Endodermal cell (in vitro differentiated cells): ENCODE data around the gene LUC7L. TPM values are rescaled to one million over a fixed set of nuclear protein-coding genes. Genes with fewer than 3 reads are reported as not detected.
A peak's percentile ranks its signal among the peaks of the same experiment; 100 is the strongest.
"Not testable (repeated sequence)": the region's sequence is repeated elsewhere in the genome, so short reads cannot be mapped to it uniquely, and the experiment has no call there.

Experiments
- DNase-seq: peaks from one replicate; pipeline ENCODE4 v3.0.0-alpha.2; 2017
- H3K27ac ChIP-seq: 2 replicates; pipeline ENCODE4 v1.5.1; 2013; ENCODE audit warnings: mild to moderate bottlenecking, low read depth, low read length, moderate library complexity
- H3K27me3 ChIP-seq: 2 replicates; pipeline ENCODE4 v1.6.1; 2013; ENCODE audit warnings: mild to moderate bottlenecking, low read length, moderate library complexity; ENCODE audit not compliant: insufficient read depth, control insufficient read depth, poor library complexity, severe bottlenecking
- H3K36me3 ChIP-seq: 2 replicates; pipeline ENCODE4 v1.7.0; 2013; ENCODE audit warnings: mild to moderate bottlenecking, low read length, moderate library complexity; ENCODE audit not compliant: control insufficient read depth, insufficient read depth
- H3K4me1 ChIP-seq: one replicate; pipeline ENCODE4 v1.7.0; 2013; ENCODE audit warnings: low read length; ENCODE audit not compliant: control insufficient read depth, insufficient read depth
- H3K4me3 ChIP-seq: 2 replicates; pipeline ENCODE4 v1.5.1; 2013; ENCODE audit warnings: mild to moderate bottlenecking, low read length, moderate library complexity
- H3K9ac ChIP-seq: 2 replicates; pipeline ENCODE4 v1.6.1; 2013; ENCODE audit warnings: mild to moderate bottlenecking, low read length, moderate library complexity; ENCODE audit not compliant: poor library complexity, severe bottlenecking; ENCODE audit errors: extremely low read depth
- H3K9me3 ChIP-seq: 2 replicates; pipeline ENCODE4 v1.6.1; 2013; ENCODE audit warnings: mild to moderate bottlenecking, low read length, moderate library complexity; ENCODE audit not compliant: control insufficient read depth
- H3K27ac Mint-ChIP-seq: 2 replicates; pipeline ENCODE4 v1.8.0; 2020; ENCODE audit warnings: mixed read lengths
- H3K27me3 Mint-ChIP-seq: 2 replicates; pipeline ENCODE4 v1.8.0; 2021; ENCODE audit warnings: mild to moderate bottlenecking, mixed read lengths; ENCODE audit not compliant: insufficient read depth
- H3K36me3 Mint-ChIP-seq: 2 replicates; pipeline ENCODE4 v1.8.0; 2020; ENCODE audit warnings: low read depth, mixed read lengths
- H3K4me1 Mint-ChIP-seq: 2 replicates; pipeline ENCODE4 v1.8.0; 2020; ENCODE audit warnings: mixed read lengths
- H3K4me3 Mint-ChIP-seq: 2 replicates; pipeline ENCODE4 v1.8.0; 2020; ENCODE audit warnings: mild to moderate bottlenecking, moderate library complexity, mixed read lengths
- H3K9me3 Mint-ChIP-seq: 2 replicates; pipeline ENCODE4 v1.8.0; 2020; ENCODE audit warnings: mild to moderate bottlenecking, mixed read lengths
- CTCF ChIP-seq: fragments of 200-600 bp; sonication (generic); conservative IDR thresholded peaks from 2 replicates; pipeline ENCODE4 v1.5.0; 2021; ENCODE audit warnings: antibody characterized with exemption, mild to moderate bottlenecking
- WGBS, 2 experiments: methylation state at CpG; one replicate each; pipeline versions ENCODE4 v1.1.5 to v1.1.7; 2013; ENCODE audit warnings: missing lambda C conversion rate in 2 of 2, mixed read lengths in 1 of 2; ENCODE audit not compliant: insufficient coverage in 1 of 2, insufficient read length in 1 of 2; 5-methylcytosine and 5-hydroxymethylcytosine counted together
- total RNA-seq, 2 donors: library from RNA; stranded (reverse); fragmentation: NEBNext Ultra II Directional in 1 of 2; extraction: Animal tissue kit (Norgen Biotek cat#: 25700) in 1 of 2; gene quantifications; 2 replicates in 1 of 2; 3 replicates in 1 of 2; pipeline ENCODE4 v1.2.1, GENCODE V29; 2021

LUC7L gene
- total RNA-seq, 2 donors from 2014 or later = 130 to 151 TPM

GRCh38 chr16:159136-159849, 70.0 kb downstream of the LUC7L start:
- Mint-ChIP-seq H3K4me1 (peaks cover 5% of the 10 kb centered on the region), H3K4me3 (no peak overlapping the region), H3K36me3 (no peaks in the 10 kb centered on the region), H3K27ac (no peak overlapping the region), H3K9me3 (peaks cover 2% of the 10 kb centered on the region), H3K27me3 (peaks cover 66% of the 10 kb centered on the region)
- WGBS, 2 experiments = 30 to 66% methylated on average over 4 to 6 of the region's 6 CpGs
- Histone ChIP-seq H3K9ac (no peak overlapping the region), H3K4me1 (no peaks in the 10 kb centered on the region), H3K27ac (no peak overlapping the region), H3K9me3 (no peaks in the 10 kb centered on the region), H3K27me3 (peaks cover 85% of the 10 kb centered on the region), H3K4me3 (no peak overlapping the region), H3K36me3 (no peaks in the 10 kb centered on the region)
- TF ChIP-seq CTCF = no peak
- DNase-seq = peak; percentile 44

- DNase-seq = no peak
Observed at GRCh38 chr16:155031-155398, 74.2 kb downstream of the LUC7L start.

GRCh38 chr16:154217-155030, 74.8 kb downstream of the LUC7L start:
- Histone ChIP-seq H3K9ac (no peak overlapping the region), H3K9me3 (no peaks in the 10 kb centered on the region), H3K27ac (no peak overlapping the region), H3K4me1 (no peaks in the 10 kb centered on the region), H3K36me3 (no peaks in the 10 kb centered on the region), H3K4me3 (peak overlapping the region; percentile 73), H3K27me3 (peaks cover 83% of the 10 kb centered on the region)
- no peak overlapping the region for H3K27ac Mint-ChIP-seq
- peaks cover 79% of the 10 kb centered on the region for H3K27me3 Mint-ChIP-seq
- WGBS, 2 experiments = 4 to 7% methylated on average over 17 to 53 of the region's 59 CpGs
- no peak for TF ChIP-seq CTCF
- H3K4me3 Mint-ChIP-seq = peak overlapping the region; percentile 57
- peaks cover 2% of the 10 kb centered on the region for H3K9me3 Mint-ChIP-seq
- H3K36me3 Mint-ChIP-seq = no peaks in the 10 kb centered on the region
- peak; percentile 78 for DNase-seq
- peaks cover 5% of the 10 kb centered on the region for H3K4me1 Mint-ChIP-seq

More at GRCh38 chr16:155031-155398, 74.2 kb downstream of the LUC7L start:
- H3K4me3 Mint-ChIP-seq = peak overlapping the region; percentile 57
- Histone ChIP-seq H3K9me3 (no peaks in the 10 kb centered on the region), H3K27me3 (peaks cover 80% of the 10 kb centered on the region), H3K36me3 (no peaks in the 10 kb centered on the region), H3K4me1 (no peaks in the 10 kb centered on the region), H3K27ac (no peak overlapping the region), H3K4me3 (peak overlapping the region; percentile 73), H3K9ac (no peak overlapping the region)
- peaks cover 5% of the 10 kb centered on the region for H3K4me1 Mint-ChIP-seq
- no peak overlapping the region for H3K27ac Mint-ChIP-seq
- peaks cover 76% of the 10 kb centered on the region for H3K27me3 Mint-ChIP-seq
- H3K9me3 Mint-ChIP-seq = peaks cover 2% of the 10 kb centered on the region
- H3K36me3 Mint-ChIP-seq = no peaks in the 10 kb centered on the region
- WGBS, 2 experiments = 79 to 95% methylated on average over 5 to 7 of the region's 7 CpGs
- no peak for TF ChIP-seq CTCF

GRCh38 chr16:153550-154216, 75.6 kb downstream of the LUC7L start:
- H3K27me3 ChIP-seq = peaks cover 83% of the 10 kb centered on the region
- H3K9ac ChIP-seq, H3K4me1 ChIP-seq, H3K36me3 Mint-ChIP-seq, H3K36me3 ChIP-seq, DNase-seq, H3K27ac Mint-ChIP-seq, H3K27ac ChIP-seq, H3K9me3 ChIP-seq, H3K9me3 Mint-ChIP-seq, H3K4me1 Mint-ChIP-seq, H3K4me3 ChIP-seq: not testable (repeated sequence)
- no CpG with 5 or more reads among the region's 74 CpGs for WGBS, 2 experiments
- Mint-ChIP-seq H3K4me3 (peak overlapping the region; percentile 57), H3K27me3 (peaks cover 81% of the 10 kb centered on the region)
